ENCODE results near the gene KCNJ12.
"Not testable (repeated sequence)": the region's sequence is repeated elsewhere in the genome, so short reads cannot be mapped to it uniquely, and the experiment has no call there.

The KCNJ12 gene

GRCh38 chr17:21388066-21388465, 11.9 kb downstream of the KCNJ12 start:
- DNase-seq = no peak

- DNase-seq = no peak
Observed at GRCh38 chr17:21388944-21389343, 12.8 kb downstream of the KCNJ12 start.

GRCh38 chr17:21389394-21389793, 13.2 kb downstream of the KCNJ12 start:
- no peak for DNase-seq

- DNase-seq = no peak
Observed at GRCh38 chr17:21390294-21390693, 14.1 kb downstream of the KCNJ12 start.

- no peak for DNase-seq
Observed at GRCh38 chr17:21392266-21392665, 16.1 kb downstream of the KCNJ12 start.

- DNase-seq = no peak
Observed at GRCh38 chr17:21394265-21394664, 18.1 kb downstream of the KCNJ12 start.

- no peak for DNase-seq
Observed at GRCh38 chr17:21395764-21396163, 19.6 kb downstream of the KCNJ12 start.

GRCh38 chr17:21396237-21396636, 20.1 kb downstream of the KCNJ12 start:
- no peak for DNase-seq

- no peak for DNase-seq
Observed at GRCh38 chr17:21397341-21398190, 21.4 kb downstream of the KCNJ12 start.

- DNase-seq = no peak
Observed at GRCh38 chr17:21399474-21400186, 23.5 kb downstream of the KCNJ12 start.

GRCh38 chr17:21400187-21400569, 24.0 kb downstream of the KCNJ12 start:
- not testable (repeated sequence) for DNase-seq

GRCh38 chr17:21400816-21401593, 24.8 kb downstream of the KCNJ12 start:
- DNase-seq = no peak

- DNase-seq = not testable (repeated sequence)
Observed at GRCh38 chr17:21402166-21402571, 26.0 kb downstream of the KCNJ12 start.

- DNase-seq = not testable (repeated sequence)
Observed at GRCh38 chr17:21402926-21403325, 26.8 kb downstream of the KCNJ12 start.

GRCh38 chr17:21404106-21404505, 27.9 kb downstream of the KCNJ12 start:
- DNase-seq = not testable (repeated sequence)

GRCh38 chr17:21404539-21404938, 28.4 kb downstream of the KCNJ12 start:
- not testable (repeated sequence) for DNase-seq

GRCh38 chr17:21404956-21405731, 29.0 kb downstream of the KCNJ12 start:
- DNase-seq = not testable (repeated sequence)

- DNase-seq = not testable (repeated sequence)
Observed at GRCh38 chr17:21405904-21406400, 29.8 kb downstream of the KCNJ12 start.

GRCh38 chr17:21406616-21407404, 30.7 kb downstream of the KCNJ12 start:
- not testable (repeated sequence) for DNase-seq

GRCh38 chr17:21407752-21408151, 31.6 kb downstream of the KCNJ12 start:
- DNase-seq = not testable (repeated sequence)

GRCh38 chr17:21408224-21408623, 32.1 kb downstream of the KCNJ12 start:
- DNase-seq = not testable (repeated sequence)

Measured in DMS 273 treated with DMSO at 0.1 percent for 48 hours (cell line).